Measurements from ENCODE around the gene C1QTNF5. TPM values are rescaled to one million over a fixed set of nuclear protein-coding genes. Genes with fewer than 3 reads are reported as not detected.

C1QTNF5 gene, protein sequence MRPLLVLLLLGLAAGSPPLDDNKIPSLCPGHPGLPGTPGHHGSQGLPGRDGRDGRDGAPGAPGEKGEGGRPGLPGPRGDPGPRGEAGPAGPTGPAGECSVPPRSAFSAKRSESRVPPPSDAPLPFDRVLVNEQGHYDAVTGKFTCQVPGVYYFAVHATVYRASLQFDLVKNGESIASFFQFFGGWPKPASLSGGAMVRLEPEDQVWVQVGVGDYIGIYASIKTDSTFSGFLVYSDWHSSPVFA
- total RNA-seq = 42.8 and 52.9 TPM in 2 replicates

DNA sequence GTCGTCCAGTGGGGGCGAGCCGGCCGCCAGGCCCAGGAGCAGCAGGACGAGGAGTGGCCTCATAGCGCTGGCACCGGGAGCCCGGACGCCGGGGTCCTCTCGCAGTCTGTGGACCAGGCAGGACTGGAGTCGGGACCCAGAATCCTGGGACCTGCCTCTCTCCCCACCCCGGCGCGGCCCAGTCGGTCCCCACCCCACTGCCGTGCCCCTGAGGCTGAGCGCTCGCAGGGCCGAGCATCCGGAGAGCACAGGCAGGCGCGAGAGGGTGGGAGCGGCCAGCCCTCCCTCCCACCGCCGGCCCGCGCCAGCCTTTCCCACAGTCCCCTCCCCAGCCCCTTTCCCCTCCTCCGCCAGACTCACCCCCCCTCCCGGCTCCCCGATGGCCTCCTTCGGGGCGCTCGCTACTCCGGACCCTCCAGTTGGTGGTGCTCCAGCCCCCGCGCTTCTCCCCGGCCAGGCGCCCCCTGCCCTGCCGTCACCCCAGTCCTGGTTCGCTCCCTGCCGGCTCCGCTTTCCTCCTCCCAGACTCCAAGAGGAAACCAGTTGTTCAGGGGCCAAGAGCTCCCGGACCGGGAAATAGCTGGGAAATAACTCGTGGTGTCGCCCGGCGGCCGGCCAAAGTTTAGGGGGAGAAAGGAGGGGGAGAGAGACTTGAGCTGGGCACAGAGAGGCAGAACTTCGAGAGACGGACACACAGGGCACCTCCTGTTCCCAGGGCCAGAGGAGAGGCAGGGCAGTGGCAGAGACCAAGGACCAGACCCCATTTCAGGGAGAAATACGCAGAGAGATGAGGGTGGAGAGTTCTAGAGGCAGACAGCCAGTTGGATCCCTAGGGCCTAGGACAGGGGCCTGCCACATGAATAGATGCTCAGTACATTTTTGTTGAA is at the start of gene C1QTNF5:
TSS of gene C1QTNF5 (minus strand) at position 549 of the 887 bp plus-strand sequence. CDS start at position 63, 486 bp downstream.

DNA sequence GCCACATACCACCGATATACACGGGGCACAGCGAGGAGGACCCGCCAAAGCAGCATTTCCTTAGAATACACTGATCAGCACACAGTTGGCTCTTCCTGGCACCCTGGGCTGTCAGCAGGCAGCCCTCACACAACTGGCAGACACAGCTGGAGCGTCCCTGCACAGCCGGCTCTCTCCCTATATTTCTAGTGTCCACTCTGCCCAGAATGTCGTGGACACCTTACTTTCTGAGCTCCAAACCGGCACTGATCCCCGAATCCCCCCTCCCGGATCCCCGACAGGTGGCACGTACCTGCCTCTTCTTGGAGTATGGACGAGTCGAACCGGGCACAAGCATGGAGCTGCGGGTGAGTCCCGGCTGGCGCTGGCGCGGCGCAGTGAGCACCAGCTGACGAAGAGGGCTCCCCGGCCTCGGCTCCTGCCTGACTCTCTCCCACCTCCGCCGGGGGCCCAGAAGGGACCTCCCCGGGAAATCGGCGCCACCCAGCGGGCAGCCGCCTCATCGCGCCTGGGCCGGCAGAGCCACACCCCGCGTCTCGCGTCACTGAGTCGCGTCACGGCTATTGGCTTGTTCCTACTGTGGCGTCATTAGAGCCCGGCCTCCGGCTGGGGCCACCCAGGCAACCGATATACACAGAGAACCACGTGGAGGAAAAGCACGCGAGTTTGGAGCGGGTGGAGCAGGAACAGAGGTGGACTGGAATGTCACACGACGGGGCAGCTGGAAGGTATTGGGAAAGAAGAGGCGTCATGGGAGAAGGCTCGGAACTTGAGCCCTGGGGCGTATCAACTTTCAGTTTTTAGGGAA is 40.7 kb upstream of the C1QTNF5 start, which contains the start of gene USP2:
TSS of gene USP2 (minus strand) at position 510 of the 808 bp plus-strand sequence. CDS start 8,210 bp downstream, outside the sequence.

DNA sequence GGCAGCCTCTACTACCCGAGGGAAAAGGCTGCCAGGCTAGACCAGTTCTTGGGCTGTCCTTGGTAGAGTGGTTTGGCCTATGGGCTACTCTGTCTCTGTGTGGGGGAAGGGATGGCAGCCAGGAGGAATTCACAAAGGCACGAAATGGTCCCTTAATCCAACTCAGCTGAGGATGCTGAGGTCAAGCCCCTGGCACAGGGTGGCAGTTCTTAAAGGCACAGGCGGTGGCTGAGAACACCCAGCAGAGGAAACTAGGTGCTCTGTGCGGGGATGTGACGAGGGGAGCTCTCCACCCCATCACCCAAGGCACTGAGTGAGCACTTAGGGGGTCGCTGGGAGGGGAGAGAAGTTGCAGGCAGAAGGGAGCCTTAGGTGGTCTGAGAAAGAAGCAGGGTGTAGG is 5.9 kb upstream of the C1QTNF5 start, which contains the start of gene MFRP:
TSS of gene MFRP (minus strand) at position 101 of the 400 bp plus-strand sequence. CDS start 192 bp downstream, outside the sequence.

DNA sequence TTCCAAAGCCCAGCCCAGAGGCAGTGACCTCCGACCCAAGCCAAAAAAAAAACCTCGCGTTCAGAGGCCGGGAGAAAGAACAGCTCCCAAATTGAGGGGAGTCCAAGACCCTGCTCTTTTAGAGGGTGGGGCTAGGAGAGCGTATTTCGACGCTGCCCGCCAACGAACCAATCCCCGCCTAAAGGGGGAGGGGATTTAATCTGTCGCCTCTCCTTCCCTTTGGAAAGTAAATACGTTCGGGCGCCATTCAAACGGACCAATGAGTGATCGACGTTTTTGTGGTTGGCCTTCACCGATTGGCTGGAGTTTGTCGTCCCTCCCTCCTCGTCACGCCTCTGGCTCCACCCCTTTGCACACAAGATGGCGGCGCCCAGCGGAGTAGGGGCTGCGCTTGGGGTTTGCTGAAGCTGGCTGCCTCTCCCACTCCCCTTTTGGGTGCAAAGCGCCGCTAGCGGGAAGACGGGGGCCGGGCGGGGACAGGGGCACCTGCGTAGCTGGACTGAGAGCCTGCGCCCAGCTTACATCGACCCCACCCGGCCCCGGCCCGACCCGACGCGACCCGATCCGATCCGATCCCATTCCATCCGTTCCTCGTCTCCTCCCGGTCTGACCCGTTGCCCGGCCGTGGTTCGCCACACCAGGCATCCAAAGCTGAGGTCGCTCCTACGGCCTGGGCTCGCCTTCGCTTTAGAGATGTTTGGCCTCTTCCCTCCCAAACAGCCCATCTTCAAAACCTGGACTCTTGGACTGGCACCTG is 6.3 kb downstream of the C1QTNF5 start, which contains the start of gene RNF26:
TSS of gene RNF26 (plus strand) at position 354 of the 757 bp plus-strand sequence. CDS start 596 bp downstream, outside the sequence.

DNA sequence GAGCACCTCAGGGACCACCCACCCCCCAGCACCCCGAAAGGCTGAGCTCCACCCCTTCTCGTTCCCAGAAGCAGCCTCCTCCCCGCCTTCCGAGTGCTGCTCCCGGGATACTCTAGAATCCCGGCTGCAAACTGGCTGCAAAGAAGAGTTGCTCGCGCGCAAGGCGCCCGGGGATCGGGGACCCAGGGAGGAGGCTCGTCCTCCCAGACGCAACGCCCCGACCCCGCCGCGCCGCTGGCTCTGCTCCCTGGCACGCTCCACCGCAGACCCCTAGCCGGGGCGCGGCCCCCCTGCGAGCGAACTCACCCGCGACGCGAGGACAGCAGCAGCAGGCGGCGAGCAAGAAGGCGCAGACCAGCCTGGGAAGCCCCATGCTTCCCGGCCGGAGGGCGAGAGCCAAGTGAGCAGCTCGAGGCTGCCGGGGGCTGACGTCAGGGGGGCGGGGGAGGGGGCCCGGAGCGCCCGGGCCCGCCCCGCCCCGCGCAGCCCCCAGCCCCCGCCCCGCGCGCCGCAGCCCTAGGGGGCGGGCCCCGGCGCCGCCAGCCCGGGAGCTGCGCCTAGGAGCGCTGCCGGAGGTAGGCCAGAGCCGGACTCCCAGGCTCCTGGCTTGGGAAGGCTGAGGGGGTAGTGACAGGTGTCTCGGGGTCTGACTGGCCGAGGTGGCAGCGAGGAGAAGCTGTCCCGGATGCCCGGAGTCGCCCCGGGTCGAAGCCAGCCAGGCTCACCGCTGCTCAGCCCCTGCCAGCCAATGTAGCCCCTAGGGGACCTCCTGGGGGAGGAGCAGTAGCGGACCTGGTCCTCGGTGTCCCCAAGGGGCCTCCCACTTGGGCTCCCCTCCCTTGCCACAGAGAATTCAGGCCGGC is 23.7 kb downstream of the C1QTNF5 start, which contains the start of gene MCAM:
TSS of gene MCAM (minus strand) at position 402 of the 863 bp plus-strand sequence. CDS start at position 373, 29 bp downstream.

Other genes starting within 250 kb of the C1QTNF5 start
- gene DPAGT1, start 239.0 kb downstream of the C1QTNF5 start, total RNA-seq = 21.8 and 23.6 TPM in 2 replicates
- gene C2CD2L, start 233.5 kb downstream of the C1QTNF5 start, total RNA-seq = 4.3 and 5.8 TPM in 2 replicates
- 9.2 and 9.8 TPM in 2 replicates for gene HINFP, start 219.3 kb downstream of the C1QTNF5 start, total RNA-seq
- gene ABCG4, start 191.8 kb downstream of the C1QTNF5 start, total RNA-seq = not detected in 2 replicates
- 8.6 and 11.1 TPM in 2 replicates for gene NLRX1, start 172.2 kb downstream of the C1QTNF5 start, total RNA-seq
- gene NHERF4, start 155.4 kb downstream of the C1QTNF5 start, total RNA-seq = not detected in 2 replicates
- 7.0 and 22.9 TPM in 2 replicates for gene CBL, start 134.5 kb downstream of the C1QTNF5 start, total RNA-seq
- gene MCAM, start 23.8 kb downstream of the C1QTNF5 start, total RNA-seq = 23.2 and 36.8 TPM in 2 replicates
- gene RNF26, start 6.4 kb downstream of the C1QTNF5 start, total RNA-seq = 9.9 and 11.7 TPM in 2 replicates
- 0.09 TPM in 1 of 2 replicates, not detected in the other for gene MFRP, start 5.8 kb upstream of the C1QTNF5 start, total RNA-seq
- 0.58 TPM in 1 of 2 replicates, not detected in the other for gene USP2, start 40.8 kb upstream of the C1QTNF5 start, total RNA-seq
- gene THY1, start 82.3 kb upstream of the C1QTNF5 start, total RNA-seq = 348 and 438 TPM in 2 replicates

Measured in pericardium fibroblast (primary cell).